BLaER1 treated with 17β-estradiol and CSF1 and Interleukin-3, amounts not matched to agents 10 nM and 100 nM (cell line): ENCODE data around the gene ZNF800.

Source experiments
- H3K27ac ChIP-seq, 11 experiments: shearing (Covaris generic); formaldehyde crosslinking; 2 replicates each; pipeline ENCODE4 v1.8.1; 2022
- H3K27me3 ChIP-seq, 11 experiments: shearing (Covaris generic); formaldehyde crosslinking; 2 replicates each; pipeline ENCODE4 v1.8.1; 2022
- H3K36me3 ChIP-seq, 11 experiments: shearing (Covaris generic); formaldehyde crosslinking; 2 replicates each; pipeline ENCODE4 v1.8.1; 2022
- H3K4me1 ChIP-seq, 10 experiments: shearing (Covaris generic); formaldehyde crosslinking; 2 replicates each; pipeline ENCODE4 v1.8.1; 2022
- H3K4me2 ChIP-seq, 11 experiments: shearing (Covaris generic); formaldehyde crosslinking; 2 replicates each; pipeline ENCODE4 v1.8.1; 2022
- H3K4me3 ChIP-seq, 10 experiments: shearing (Covaris generic); formaldehyde crosslinking; 2 replicates each; pipeline ENCODE4 v1.8.1; 2022
- H3K9ac ChIP-seq, 11 experiments: shearing (Covaris generic); formaldehyde crosslinking; 2 replicates each; pipeline ENCODE4 v1.8.1; 2022
- H3K9me3 ChIP-seq, 11 experiments: shearing (Covaris generic); formaldehyde crosslinking; replicated peaks in 1 of 11; 2 replicates each; pipeline ENCODE4 v1.8.1; 2022
- H4K20me1 ChIP-seq, 11 experiments: shearing (Covaris generic); formaldehyde crosslinking; 2 replicates each; pipeline ENCODE4 v1.8.1; 2022
- Cebpa-rat ChIP-seq, 11 experiments: shearing (Covaris generic); IDR thresholded peaks; 2 replicates each; pipeline ENCODE4 v1.8.1; 2022

Gene ZNF800

GRCh38 chr7:127322832-127323493 is 69.5 kb downstream of the ZNF800 start:
- Histone ChIP-seq H3K4me2 (no peak overlapping the region), H3K27ac (no peak overlapping the region), H3K4me3 (no peak overlapping the region), H3K27me3 (no peaks in the 10 kb centered on the region), H3K9ac (no peak overlapping the region), H4K20me1 (no peaks in the 10 kb centered on the region), H3K9me3 (no peaks in the 10 kb centered on the region), H3K36me3 (no peaks in the 10 kb centered on the region), H3K4me1 (peaks cover 0 to 9% (median 0%) of the 10 kb centered on the region in 10 experiments; a peak in 3 of 20 replicates)
- TF ChIP-seq Cebpa-rat (IDR thresholded peaks at IDR 0.05) = no peak

- Histone ChIP-seq H3K27me3 (no peaks in the 10 kb centered on the region), H3K36me3 (no peaks in the 10 kb centered on the region), H4K20me1 (no peaks in the 10 kb centered on the region), H3K4me2 (no peak overlapping the region), H3K4me3 (no peak overlapping the region), H3K27ac (no peak overlapping the region), H3K4me1 (peaks cover 0 to 9% (median 0%) of the 10 kb centered on the region in 10 experiments; a peak in 3 of 20 replicates), H3K9me3 (no peaks in the 10 kb centered on the region), H3K9ac (no peak overlapping the region)
- TF ChIP-seq Cebpa-rat (IDR thresholded peaks at IDR 0.05) = no peak
These were observed 70.2 kb downstream of the ZNF800 start for GRCh38 chr7:127322351-127322750.

- H3K9me3 ChIP-seq = peaks cover 0 to 11% (median 4%) of the 10 kb centered on the region in 11 experiments; a peak in 8 of 22 replicates
- H3K4me3 ChIP-seq = no peak overlapping the region
- no peak for TF ChIP-seq Cebpa-rat (IDR thresholded peaks at IDR 0.05)
- no peak overlapping the region for H3K27ac ChIP-seq
- H4K20me1 ChIP-seq = no peaks in the 10 kb centered on the region
- H3K36me3 ChIP-seq = no peaks in the 10 kb centered on the region
- peaks cover 0 to 9% (median 0%) of the 10 kb centered on the region in 10 experiments; a peak in 3 of 20 replicates for H3K4me1 ChIP-seq
- H3K9ac ChIP-seq = no peak overlapping the region
- H3K27me3 ChIP-seq = no peaks in the 10 kb centered on the region
- H3K4me2 ChIP-seq = no peak overlapping the region
These were observed 71.5 kb downstream of the ZNF800 start for GRCh38 chr7:127320974-127321373.
